ENCODE results near the gene MORN1. TPM values are rescaled to one million over a fixed set of nuclear protein-coding genes. Genes with fewer than 3 reads are reported as not detected.

Gene MORN1
- total and polyA plus RNA-seq, 4 donors: 2.3 to 6.9 (median 3.6) TPM

GRCh38 chr1:2318314-2319278, 72.8 kb downstream of the MORN1 start:
- Histone ChIP-seq H3K4me3 (ENCODE audit: low read depth in 1 of 3, low read length in 3 of 3) (no peak overlapping the region), H3K27ac (ENCODE audit: low read depth in 1 of 2, low read length in 2 of 2) (peak overlapping the region in 1 of 2 donors; percentile 16), H3K9me3 (ENCODE audit: control insufficient read depth in 4 of 4, low read length in 3 of 4) (no peaks in the 10 kb centered on the region), H3K27me3 (ENCODE audit: control insufficient read depth in 4 of 4, insufficient read depth in 4 of 4, low read length in 3 of 4) (no peaks in the 10 kb centered on the region), H3K9ac (ENCODE audit: low read depth in 1 of 2, low read length in 2 of 2) (no peak overlapping the region), H3K36me3 (ENCODE audit: control insufficient read depth in 4 of 4, insufficient read depth in 3 of 4, low read depth in 1 of 4, low read length in 3 of 4) (no peaks in the 10 kb centered on the region), H3K4me1 (ENCODE audit: control insufficient read depth in 4 of 4, insufficient read depth in 4 of 4, low read length in 3 of 4) (peaks cover 0 to 11% (median 4%) of the 10 kb centered on the region in 4 donors)
- TF ChIP-seq TAF1 (conservative IDR thresholded peaks at IDR 0.05): no peak
- TF ChIP-seq RXRA (IDR thresholded peaks at IDR 0.05): peak in 1 of 2 donors; percentile 16
- DNase-seq (ENCODE audit: low spot score): no peak
- WGBS: 89% methylated on average over 41 of the region's 41 CpGs

- Histone ChIP-seq H3K9me3 (ENCODE audit: control insufficient read depth in 4 of 4, low read length in 3 of 4) (no peaks in the 10 kb centered on the region), H3K9ac (ENCODE audit: low read depth in 1 of 2, low read length in 2 of 2) (no peak overlapping the region), H3K4me1 (ENCODE audit: control insufficient read depth in 4 of 4, insufficient read depth in 4 of 4, low read length in 3 of 4) (peaks cover 1 to 22% (median 10%) of the 10 kb centered on the region in 4 donors), H3K27me3 (ENCODE audit: control insufficient read depth in 4 of 4, insufficient read depth in 4 of 4, low read length in 3 of 4) (no peaks in the 10 kb centered on the region), H3K27ac (ENCODE audit: low read depth in 1 of 2, low read length in 2 of 2) (peak overlapping the region in 1 of 2 donors; percentile 16), H3K4me3 (ENCODE audit: low read depth in 1 of 3, low read length in 3 of 3) (no peak overlapping the region), H3K36me3 (ENCODE audit: control insufficient read depth in 4 of 4, insufficient read depth in 3 of 4, low read depth in 1 of 4, low read length in 3 of 4) (no peaks in the 10 kb centered on the region)
- 91% methylated on average over 32 of the region's 32 CpGs for WGBS
- TF ChIP-seq EGR1 (IDR thresholded peaks at IDR 0.05; ENCODE audit: low read depth in 2 of 2) (no peak), REST (IDR thresholded peaks at IDR 0.05) (no peak), TAF1 (conservative IDR thresholded peaks at IDR 0.05) (no peak), ATF3 (IDR thresholded peaks at IDR 0.05) (no peak), HNF4A (conservative IDR thresholded peaks at IDR 0.05) (no peak), RAD21 (IDR thresholded peaks at IDR 0.05) (no peak), SP1 (IDR thresholded peaks at IDR 0.05) (no peak), GABPA (IDR thresholded peaks at IDR 0.05 in 1 of 2, conservative IDR thresholded peaks at IDR 0.05 in 1 of 2) (no peak), YY1 (IDR thresholded peaks at IDR 0.05) (no peak), JUND (IDR thresholded peaks at IDR 0.05) (no peak), FOXA1 (IDR thresholded peaks at IDR 0.05) (no peak), RXRA (IDR thresholded peaks at IDR 0.05) (no peak), ZBTB33 (IDR thresholded peaks at IDR 0.05) (no peak)
- no peak for DNase-seq (ENCODE audit: low spot score)
Observed at GRCh38 chr1:2317230-2318065, 73.9 kb downstream of the MORN1 start.

Measured in liver (tissue), 9 donors.